GM12878 (cell line): ENCODE results near the gene TXNL4A. TPM values are rescaled to one million over a fixed set of nuclear protein-coding genes. Genes with fewer than 3 reads are reported as not detected.

Experiments used
- BCL3 ChIP-seq: IDR thresholded peaks from 2 replicates; pipeline ENCODE4 v1.6.1; 2011; ENCODE audit warnings: borderline replicate concordance, low read depth, mild to moderate bottlenecking, moderate library complexity, low read length; ENCODE audit not compliant: insufficient read depth, poor library complexity, severe bottlenecking
- CBFB ChIP-seq: IDR thresholded peaks from 2 replicates; pipeline ENCODE4 v1.6.1; 2016; ENCODE audit warnings: antibody characterized with exemption, low read depth
- CREB1 ChIP-seq: IDR thresholded peaks from 2 replicates; pipeline ENCODE4 v1.6.1; 2012; ENCODE audit warnings: low read depth, mild to moderate bottlenecking, inconsistent platforms
- CTCF ChIP-seq, 3 experiments: IDR thresholded peaks in 2 of 3; conservative IDR thresholded peaks in 1 of 3; 2 replicates each; pipeline ENCODE4 v1.5.1; 2011; ENCODE audit warnings: low read depth in 3 of 3, low read length in 3 of 3, mild to moderate bottlenecking in 3 of 3, control low read depth in 2 of 3, moderate library complexity in 2 of 3, inconsistent platforms in 1 of 3, mixed read lengths in 1 of 3; ENCODE audit not compliant: control insufficient read depth in 2 of 3, insufficient read depth in 1 of 3; ENCODE audit errors: extremely low read depth in 1 of 3
- MEF2B ChIP-seq: fragments of 450-650 bp; IDR thresholded peaks from 2 replicates; pipeline ENCODE4 v1.6.1; 2018; ENCODE audit warnings: mild to moderate bottlenecking, moderate library complexity; ENCODE audit not compliant: partially characterized antibody, poor library complexity, severe bottlenecking
- MLLT1 ChIP-seq: fragments of 450-650 bp; IDR thresholded peaks from 2 replicates; pipeline ENCODE4 v1.6.1; 2016; ENCODE audit warnings: mild to moderate bottlenecking
- NR2C2 ChIP-seq: IDR thresholded peaks from 2 replicates; pipeline ENCODE4 v1.6.1; 2011; ENCODE audit warnings: borderline replicate concordance, low read depth; ENCODE audit not compliant: control insufficient read depth, insufficient read length
- PKNOX1 ChIP-seq: fragments of 450-650 bp; IDR thresholded peaks from 2 replicates; pipeline ENCODE4 v1.6.1; 2016; ENCODE audit warnings: mild to moderate bottlenecking
- POU2F2 ChIP-seq: IDR thresholded peaks from 3 replicates; pipeline ENCODE4 v1.6.1; 2011; ENCODE audit warnings: low read depth, mild to moderate bottlenecking, low read length, borderline replicate concordance
- PRDM15 ChIP-seq: fragments of 450-650 bp; formaldehyde crosslinking; IDR thresholded peaks from 2 replicates; pipeline ENCODE4 v1.4.0; 2020; ENCODE audit warnings: mild to moderate bottlenecking, moderate library complexity
- SIN3A ChIP-seq: IDR thresholded peaks from 2 replicates; pipeline ENCODE4 v1.6.1; 2012; ENCODE audit warnings: low read depth, low read length, improper control_type of control experiment
- SMARCA5 ChIP-seq: fragments of 450-650 bp; IDR thresholded peaks from 2 replicates; pipeline ENCODE4 v1.6.1; 2017; ENCODE audit warnings: mild to moderate bottlenecking
- SRF ChIP-seq, 2 experiments: IDR thresholded peaks; 2 replicates each; pipeline ENCODE4 v1.6.1; 2011; ENCODE audit warnings: low read depth in 2 of 2, low read length in 2 of 2, mild to moderate bottlenecking in 1 of 2, moderate library complexity in 1 of 2
- SUZ12 ChIP-seq: fragments of 200-600 bp; sonication (generic); IDR thresholded peaks from one replicate; pipeline ENCODE4 v1.6.1; 2018; ENCODE audit warnings: antibody characterized with exemption, mild to moderate bottlenecking; ENCODE audit not compliant: unreplicated experiment
- TAF1 ChIP-seq: IDR thresholded peaks from 2 replicates; pipeline ENCODE4 v1.6.1; 2011; ENCODE audit warnings: mild to moderate bottlenecking, low read depth, low read length, borderline replicate concordance
- TCF12 ChIP-seq: IDR thresholded peaks from 2 replicates; pipeline ENCODE4 v1.6.1; 2011; ENCODE audit warnings: low read depth, mild to moderate bottlenecking, low read length
- ZZZ3 ChIP-seq: IDR thresholded peaks from 2 replicates; pipeline ENCODE4 v1.6.1; 2011; ENCODE audit warnings: low read depth; ENCODE audit not compliant: control insufficient read depth, insufficient read length
- polyA plus RNA-seq, 11 experiments: library from polyadenylated mRNA; depleted of rRNA in 4 of 11; unstranded in 6 of 11; stranded (reverse) in 5 of 11; fragments of >200 nt; fragmentation: Nextera tagmentation in 4 of 11; fragmentation: Illumina TruSeq in 1 of 11; extraction: Ambion mirVana in 4 of 11; extraction: Trizol in 1 of 11; gene quantifications; 1 replicate in 1 of 11; 2 replicates in 10 of 11; pipeline versions ENCODE4 v1.2.1 to v1.2.3, GENCODE V29; 2011 to 2016; ENCODE audit warnings: inconsistent platforms in 2 of 11, missing spikeins in 2 of 11, low read depth in 1 of 11
- total RNA-seq, 4 experiments: library from RNA; depleted of rRNA in 3 of 4; stranded (reverse); fragments of >200 nt in 3 of 4; fragmentation: Illumina TruSeq in 1 of 4; extraction: Trizol in 1 of 4; gene quantifications; 2 replicates each; pipeline versions ENCODE4 v1.2.1 to v1.2.3, GENCODE V29; 2013 to 2021

TXNL4A gene
- total and polyA plus RNA-seq, 10 of the 15 experiments (the other 5 are each of a cell fraction or from before 2014, with no cell fraction given), result 38.4 to 329 (median 128) TPM

- TF ChIP-seq CTCF (IDR thresholded peaks at IDR 0.05 in 2 of 3, conservative IDR thresholded peaks at IDR 0.05 in 1 of 3; ENCODE audit: control insufficient read depth in 2 of 3, extremely low read depth in 1 of 3, insufficient read depth in 1 of 3, low read depth in 3 of 3, low read length in 3 of 3) (peak; percentile 58 to 72 (median 70)), BCL3 (no peak), CBFB (peak; percentile 94), NR2C2 (no peak), POU2F2 (peak; percentile 34; the same call in 1 of the 3 replicates), PKNOX1 (0 out of 2 replicates have a peak, but pooled peaks have one; percentile 7), TAF1 (peak; percentile 53; the same call in 1 of the 2 replicates), SUZ12 (no peak), MEF2B (peak; percentile 12), SIN3A (no peak), SMARCA5 (no peak), CREB1 (peak; percentile 64; the same call in 1 of the 2 replicates), PRDM15 (CRISPR knock-in tag) (no peak), SRF (IDR thresholded peaks at IDR 0.05; ENCODE audit: low read depth in 2 of 2, low read length in 2 of 2) (0 out of 4 replicates have a peak, but pooled peaks of 1 of the 2 experiments have one; percentile 11), ZZZ3 (no peak), TCF12 (no peak), MLLT1 (peak; percentile 87)
Measured at GRCh38 chr18:79962835-79963657, 25.3 kb downstream of the TXNL4A start (continued).
